OCI-LY3 (cell line): ENCODE data around the gene DOP1A.

Experiments used
- EZH2phosphoT487 ChIP-seq: fragments of 200-600 bp; shearing (Covaris generic); IDR thresholded peaks from 2 replicates; pipeline ENCODE4 v1.6.1; 2018; ENCODE audit warnings: antibody characterized with exemption, mixed run types, low read depth
- TF ChIP-seq, protein P1 (sequence below): fragments of 200-600, 300-600 bp; sonication (generic); IDR thresholded peaks from 2 replicates; pipeline ENCODE4 v1.5.1; 2014; ENCODE audit warnings: antibody characterized with exemption, low read length, low read depth

DNA sequence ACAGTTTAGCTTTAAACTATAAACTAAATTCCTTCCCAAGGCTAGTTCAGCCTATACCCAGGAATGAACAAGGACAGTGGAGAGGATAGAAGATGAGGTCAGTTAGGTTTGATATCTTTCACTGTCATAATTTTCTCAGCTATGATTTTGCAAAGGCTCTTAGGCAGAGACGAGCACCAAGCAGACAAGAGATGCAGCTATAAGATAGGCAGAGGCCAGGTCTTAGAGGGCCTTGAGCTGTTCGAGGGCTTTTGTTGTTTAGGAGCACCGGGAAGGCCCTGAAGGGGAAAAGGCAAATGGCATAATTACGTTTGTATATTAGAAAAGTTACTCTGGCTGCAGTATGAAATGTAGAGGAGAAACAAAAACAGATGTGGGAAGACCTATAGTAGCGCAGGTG lies 59.8 kb downstream of the DOP1A start:
- TF ChIP-seq, protein P1, sequence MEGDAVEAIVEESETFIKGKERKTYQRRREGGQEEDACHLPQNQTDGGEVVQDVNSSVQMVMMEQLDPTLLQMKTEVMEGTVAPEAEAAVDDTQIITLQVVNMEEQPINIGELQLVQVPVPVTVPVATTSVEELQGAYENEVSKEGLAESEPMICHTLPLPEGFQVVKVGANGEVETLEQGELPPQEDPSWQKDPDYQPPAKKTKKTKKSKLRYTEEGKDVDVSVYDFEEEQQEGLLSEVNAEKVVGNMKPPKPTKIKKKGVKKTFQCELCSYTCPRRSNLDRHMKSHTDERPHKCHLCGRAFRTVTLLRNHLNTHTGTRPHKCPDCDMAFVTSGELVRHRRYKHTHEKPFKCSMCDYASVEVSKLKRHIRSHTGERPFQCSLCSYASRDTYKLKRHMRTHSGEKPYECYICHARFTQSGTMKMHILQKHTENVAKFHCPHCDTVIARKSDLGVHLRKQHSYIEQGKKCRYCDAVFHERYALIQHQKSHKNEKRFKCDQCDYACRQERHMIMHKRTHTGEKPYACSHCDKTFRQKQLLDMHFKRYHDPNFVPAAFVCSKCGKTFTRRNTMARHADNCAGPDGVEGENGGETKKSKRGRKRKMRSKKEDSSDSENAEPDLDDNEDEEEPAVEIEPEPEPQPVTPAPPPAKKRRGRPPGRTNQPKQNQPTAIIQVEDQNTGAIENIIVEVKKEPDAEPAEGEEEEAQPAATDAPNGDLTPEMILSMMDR, result no peak
- TF ChIP-seq EZH2phosphoT487, result no peak
